GM18870 (cell line): Measurements from ENCODE around the gene HOXB8.

Experiments
- ATAC-seq: cut with Tn5 transposase; IDR thresholded peaks from one replicate; pipeline ENCODE4 v1.9.1; 2021; ENCODE audit warnings: moderate library complexity; ENCODE audit not compliant: unreplicated experiment

Gene HOXB8

DNA sequence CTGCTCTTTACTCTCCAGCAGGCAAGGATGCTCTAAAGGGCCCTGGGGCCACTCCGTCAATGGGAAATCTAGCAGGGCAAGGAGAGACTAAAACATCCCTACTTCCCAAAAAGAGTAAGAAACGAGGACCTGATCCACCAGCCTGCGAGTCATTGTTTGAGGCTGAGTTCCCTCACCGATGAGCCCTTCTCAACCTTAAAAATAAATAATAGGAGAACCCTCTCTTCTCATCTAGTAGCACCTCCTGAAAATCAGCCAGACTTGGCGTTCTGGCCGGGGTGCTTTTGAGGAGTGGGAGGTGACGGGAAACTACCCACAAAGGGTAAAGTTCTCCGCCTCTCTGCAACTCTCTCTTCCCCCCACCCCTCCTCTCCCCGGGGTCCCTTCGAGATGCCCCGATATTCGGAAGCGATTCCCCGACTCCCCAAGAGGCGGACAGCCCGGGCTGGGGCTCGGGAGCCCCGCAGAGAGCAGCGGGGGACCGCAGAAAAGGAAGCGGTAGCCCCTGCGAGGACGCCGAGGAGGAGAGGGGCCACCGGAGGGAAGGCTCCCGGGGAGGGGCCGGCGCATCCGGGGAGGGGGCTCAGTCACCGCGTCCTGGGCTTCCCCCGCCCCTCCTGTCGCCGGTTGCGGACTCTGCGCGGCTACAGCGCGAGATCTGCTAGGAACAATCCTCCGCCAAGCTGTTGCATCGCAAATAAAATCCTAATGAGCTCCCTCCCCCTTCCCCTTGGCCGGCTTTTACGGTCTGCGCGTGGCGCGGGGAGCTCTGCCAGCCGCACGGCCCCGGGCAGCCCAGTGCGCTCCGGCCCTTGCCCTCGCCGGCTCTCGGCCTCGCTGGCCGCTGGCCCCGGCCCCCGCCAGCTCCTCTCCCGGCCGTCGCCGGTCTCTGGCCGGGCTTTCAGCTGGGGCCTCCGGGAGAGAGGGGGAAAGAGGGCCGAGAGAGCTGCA, 9.7 kb upstream of the HOXB8 start:
- ATAC-seq, result no peak

DNA sequence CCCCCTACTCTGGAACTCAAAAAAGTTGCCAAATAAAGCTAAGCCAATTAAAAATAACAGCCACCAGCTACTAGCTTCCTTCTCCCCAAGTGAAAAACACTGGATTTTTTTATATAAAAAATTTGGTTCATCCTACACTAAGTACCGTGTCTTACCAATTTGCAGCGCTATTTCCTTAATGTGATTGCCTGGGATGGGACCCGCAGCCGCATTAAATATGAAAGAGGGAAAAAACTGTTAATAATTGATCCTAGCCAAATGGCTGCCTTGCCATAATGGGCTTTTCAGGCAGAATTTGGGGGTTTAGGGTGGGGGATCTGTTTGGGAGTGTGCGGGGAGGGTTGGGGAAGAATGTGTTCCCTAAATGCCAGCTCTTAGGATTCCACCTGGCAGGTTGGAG, 9.0 kb upstream of the HOXB8 start:
- ATAC-seq, result no peak

DNA sequence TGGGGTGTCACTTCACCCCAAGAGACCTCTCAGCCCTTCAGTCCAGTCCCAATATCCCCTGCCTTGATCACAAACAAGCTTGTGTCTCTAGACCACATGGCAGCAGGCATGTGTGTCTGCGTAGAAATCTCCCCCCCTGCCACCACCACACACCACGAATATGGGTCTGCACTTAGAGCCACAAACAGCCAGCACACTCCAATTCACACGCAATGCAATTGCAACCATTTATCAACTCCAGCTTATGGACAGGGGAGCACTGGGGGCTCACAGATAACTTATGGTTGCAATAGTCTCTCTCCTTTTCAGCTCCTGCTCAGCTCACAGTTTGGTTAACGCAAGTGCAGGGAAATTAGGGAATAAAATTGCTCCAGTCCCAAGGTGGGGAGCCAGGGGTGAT, 8.5 kb upstream of the HOXB8 start:
- ATAC-seq, result no peak

DNA sequence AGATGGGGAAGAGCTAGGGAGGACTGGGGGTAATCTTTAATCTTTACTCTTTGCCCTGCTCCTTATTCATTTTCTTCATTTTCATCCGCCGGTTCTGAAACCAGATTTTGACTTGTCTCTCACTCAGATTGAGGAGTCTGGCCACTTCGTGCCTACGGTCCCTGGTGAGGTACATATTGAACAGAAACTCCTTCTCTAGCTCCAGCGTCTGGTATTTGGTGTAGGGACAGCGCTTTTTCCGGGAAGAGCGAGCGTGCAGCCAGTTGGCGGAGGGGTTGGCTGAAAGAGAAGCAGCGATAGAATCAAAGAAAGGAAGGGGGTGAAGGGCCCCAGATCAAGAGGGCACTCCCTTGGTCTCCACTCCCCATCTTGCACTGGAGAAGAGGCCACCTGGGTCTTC, 7.8 kb upstream of the HOXB8 start:
- no peak for ATAC-seq

DNA sequence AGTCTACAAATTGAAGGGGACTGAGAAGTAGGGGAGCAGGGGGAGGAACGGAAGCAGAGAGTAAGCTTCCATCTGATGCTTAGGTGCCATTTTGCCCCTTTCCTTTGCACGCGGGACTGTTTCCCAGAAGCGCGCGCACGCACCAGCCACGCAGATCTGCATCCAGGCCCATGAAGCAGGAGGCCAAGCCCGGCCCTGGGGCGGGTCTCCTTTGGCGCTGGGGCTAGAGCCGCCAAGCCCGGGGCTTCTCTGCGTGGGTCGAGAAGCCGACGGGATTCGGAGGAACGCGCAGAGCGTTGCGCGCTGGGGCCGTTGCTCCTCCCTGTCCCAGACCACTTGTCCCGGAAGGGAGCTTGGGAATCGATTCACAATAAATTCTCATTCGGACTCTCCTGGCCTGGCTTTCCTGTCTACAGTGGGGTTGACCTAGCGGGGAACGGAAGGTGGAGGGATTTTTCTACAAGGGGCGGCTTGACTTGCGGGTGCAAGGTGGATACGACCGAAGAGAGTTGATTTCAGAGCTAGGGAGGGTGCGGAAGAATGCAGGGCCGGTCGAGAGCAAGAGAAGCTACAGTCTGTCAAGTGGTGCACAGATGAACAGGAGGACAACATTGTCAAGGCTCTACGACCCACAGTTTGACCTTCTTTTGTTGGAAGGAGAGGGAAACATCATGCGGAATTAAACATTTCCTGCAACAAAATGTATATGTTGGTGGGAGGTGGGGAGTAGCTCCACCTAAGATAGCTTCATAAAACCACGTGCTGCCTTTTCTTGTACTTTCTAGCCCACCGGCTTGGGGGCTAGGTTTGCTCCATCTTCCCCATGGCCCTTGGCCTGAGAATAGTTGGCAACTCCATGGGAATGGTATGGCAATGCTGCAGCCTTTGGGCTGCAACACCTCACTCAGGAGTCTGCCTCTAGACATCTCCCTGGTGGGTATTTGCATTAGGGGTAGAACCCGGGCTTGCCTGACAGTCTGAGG, 6.6 kb upstream of the HOXB8 start:
- ATAC-seq, result no peak

DNA sequence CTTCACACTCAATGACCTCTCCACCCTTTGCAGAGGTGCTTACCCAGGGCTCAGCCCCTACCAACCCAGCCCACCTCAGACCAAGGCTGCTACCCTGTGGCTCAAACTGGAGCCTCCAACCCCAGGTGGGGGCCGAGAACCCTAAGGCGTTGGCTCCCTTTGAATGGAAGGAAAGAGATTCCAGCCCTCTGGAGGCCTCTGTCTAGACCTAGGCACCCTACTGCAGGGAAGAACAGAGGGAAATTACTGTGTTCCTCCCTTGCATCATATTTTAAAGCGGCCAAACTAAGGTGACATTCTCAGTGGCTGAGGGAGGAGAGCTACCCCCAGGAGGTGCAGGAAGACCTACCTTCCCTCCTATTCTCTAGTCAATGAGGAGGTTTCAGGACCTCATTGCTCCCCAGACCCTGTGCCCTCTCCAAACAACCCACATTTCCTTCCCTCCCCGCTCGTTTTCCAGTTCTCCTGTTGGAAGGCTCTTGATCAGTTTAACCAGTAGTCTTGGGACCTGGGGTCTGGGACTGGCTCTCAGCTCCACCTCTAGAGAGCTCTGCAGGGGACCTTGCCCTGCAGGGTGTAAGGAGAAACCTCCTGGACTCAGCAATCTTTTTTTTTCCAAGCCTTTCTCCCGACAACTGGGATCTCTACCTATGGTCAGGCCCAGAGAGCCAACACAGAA, 5.5 kb upstream of the HOXB8 start:
- ATAC-seq, result no peak

DNA sequence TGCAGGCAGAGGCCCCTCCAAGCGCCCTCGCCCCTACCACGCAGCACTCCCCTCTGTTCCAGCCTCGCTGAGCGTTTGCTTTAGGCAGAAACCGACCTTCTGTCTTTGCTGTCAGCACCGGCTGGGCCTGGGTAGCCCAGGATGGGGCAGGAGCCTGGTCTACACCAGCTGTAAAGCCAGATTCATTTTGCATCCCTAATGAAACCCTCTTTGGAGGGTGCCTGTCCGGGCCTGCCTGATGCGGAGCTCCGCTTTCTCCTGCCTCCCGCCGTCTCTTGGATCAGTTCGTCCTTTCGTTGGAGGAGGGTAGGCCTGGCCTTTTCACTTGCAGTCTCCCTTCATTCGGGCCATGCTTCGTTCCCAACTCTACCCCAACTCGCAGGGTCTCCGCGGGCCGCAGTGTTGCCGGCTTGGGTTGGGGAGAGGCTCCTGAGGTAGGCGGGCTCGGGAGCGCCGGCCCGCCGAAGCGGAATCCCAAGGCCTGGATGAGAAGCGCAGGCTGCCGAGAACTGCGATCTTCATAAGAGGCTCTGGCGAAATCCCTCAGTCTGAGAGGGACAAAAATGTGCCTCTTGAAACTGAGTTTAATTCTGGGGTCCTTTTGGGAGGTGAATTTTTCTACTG, 4.8 kb upstream of the HOXB8 start:
- no peak for ATAC-seq

DNA sequence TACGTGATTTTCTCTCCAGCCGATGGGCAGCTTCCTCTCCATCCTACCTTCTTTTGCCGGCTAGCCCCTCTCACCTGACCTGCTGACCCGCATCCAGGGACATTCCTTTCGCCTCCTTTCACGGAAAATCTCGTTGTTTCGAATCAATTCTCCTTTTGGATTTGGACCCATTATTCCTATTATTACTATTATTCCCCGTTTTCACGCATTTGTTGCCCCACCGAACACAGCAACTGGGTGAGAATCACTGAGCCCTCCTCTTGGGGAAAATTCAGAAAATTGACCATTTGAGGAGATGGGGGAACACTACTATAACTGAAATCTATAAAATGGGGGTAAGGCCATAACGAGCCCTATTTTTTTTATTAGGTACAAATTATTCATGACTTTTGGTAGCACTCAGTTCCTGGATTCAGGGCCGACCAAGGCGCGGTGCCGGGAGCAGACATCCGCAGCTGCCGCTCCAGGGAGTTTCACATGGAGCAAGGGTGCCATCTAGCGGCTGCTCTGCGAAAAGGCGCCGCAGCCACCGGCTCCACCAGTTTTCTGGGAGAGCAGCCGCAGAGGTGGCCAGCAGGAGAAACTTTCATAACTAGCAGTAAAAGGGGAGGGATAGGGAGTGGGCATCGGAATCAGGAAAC, 3.3 kb upstream of the HOXB8 start:
- no peak for ATAC-seq

DNA sequence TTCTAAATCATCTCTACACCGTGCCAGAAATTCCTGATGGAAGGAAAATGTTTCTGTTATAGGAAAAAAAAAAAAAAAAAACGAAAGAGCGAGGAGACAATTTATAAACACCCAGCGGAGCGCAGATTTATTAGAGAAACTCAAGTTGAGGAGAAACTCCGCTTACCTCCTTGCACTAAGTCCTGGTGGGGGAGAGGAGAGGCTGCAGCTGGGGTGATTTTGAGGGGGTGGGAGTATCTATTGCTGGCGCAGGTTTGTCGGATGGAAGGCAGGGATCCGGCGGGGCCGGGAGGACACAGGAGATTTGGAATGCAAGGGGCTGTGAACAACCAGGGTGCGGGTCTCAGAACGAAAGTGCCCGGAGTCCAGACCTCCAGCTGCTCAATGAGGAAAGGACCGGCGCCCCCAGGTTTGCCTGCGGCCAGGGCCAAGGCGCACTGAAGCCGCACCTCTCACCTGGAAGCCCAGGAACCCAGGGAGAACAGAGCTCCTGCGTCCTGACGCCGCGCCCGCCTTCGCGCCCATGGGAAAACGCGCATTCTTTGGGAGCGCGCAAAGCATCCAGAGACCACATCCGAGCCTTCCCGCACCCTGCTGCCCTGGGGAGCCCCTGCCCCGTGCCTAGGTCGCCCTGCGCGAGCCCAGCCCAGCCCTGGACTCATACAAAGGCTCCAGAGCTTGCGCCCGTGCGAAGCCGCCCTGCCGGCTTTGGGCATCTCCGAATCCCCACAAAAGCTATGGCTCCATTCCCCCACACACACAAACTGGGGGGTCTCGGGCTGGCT, 2.6 kb upstream of the HOXB8 start:
- no peak for ATAC-seq

DNA sequence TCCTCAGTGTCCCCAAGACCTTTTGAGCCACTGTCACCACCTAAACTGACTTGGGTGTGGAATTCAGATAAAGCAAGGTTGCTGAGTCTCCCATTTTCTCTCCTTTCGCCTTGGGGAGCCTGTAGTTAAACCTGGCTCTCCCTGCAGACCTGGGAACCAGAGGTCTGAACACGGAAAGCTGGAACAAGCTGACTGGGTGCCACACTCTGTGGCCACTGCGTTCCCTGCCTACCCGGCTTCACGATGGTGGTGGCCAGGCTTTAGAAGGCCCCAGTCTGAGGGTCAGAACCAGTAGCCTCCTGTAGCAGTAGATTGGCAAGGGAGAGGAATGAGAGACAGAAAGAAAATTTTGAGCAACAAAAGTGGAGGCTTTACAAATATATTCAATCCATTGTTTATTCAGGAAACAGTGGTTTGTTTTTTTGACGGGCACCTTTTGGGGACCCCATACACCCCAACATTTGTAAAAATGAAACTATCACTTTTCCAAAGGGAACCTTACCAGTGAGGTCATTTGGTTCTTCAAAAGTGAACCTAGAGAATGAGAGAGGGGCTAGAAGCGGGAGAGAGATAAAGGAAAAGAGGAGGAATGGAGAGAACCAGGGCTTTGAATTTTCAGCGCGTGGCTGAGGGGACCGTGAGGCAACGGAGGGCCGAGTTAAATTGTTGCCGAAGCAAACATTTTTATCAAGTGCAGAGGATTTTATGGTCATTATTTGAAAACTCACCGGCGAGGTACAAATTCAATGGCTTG, 1.8 kb upstream of the HOXB8 start:
- no peak for ATAC-seq

DNA sequence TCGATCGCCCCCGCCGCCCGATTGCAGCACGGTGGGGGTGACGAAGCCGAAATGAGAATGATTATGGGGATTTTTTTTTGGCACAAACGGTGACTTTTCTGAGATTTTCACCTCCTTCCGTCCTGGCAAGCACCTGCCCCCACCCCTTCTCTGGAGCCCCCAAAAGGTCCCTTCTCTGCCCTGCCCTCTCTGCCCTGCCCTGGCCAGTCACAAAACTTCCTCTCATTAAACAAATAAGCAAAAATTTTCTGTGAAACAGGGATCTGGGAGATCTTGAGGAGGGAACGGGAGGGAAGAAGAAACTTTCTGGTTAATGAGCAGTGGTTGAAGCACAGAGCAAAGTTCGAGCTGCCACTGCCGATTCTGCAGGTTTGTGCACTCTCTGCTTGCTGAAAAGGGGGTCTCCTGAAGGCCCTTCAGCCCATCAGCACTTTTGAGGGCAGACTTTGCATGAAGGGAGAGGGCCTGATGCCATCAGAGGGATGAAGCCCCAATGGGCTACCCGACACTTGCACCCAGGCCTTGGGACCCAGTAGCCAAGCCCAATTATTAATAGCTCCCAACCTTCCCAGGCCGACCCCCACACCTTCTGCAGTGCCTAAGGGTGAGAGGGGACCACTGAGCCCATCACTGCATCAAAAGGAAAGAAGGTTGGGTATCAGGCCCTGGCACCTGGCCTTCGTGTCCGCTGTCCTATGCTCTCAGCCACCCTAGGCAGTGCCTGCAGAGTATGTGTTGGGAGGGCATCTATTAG, 1.0 kb upstream of the HOXB8 start:
- no peak for ATAC-seq

DNA sequence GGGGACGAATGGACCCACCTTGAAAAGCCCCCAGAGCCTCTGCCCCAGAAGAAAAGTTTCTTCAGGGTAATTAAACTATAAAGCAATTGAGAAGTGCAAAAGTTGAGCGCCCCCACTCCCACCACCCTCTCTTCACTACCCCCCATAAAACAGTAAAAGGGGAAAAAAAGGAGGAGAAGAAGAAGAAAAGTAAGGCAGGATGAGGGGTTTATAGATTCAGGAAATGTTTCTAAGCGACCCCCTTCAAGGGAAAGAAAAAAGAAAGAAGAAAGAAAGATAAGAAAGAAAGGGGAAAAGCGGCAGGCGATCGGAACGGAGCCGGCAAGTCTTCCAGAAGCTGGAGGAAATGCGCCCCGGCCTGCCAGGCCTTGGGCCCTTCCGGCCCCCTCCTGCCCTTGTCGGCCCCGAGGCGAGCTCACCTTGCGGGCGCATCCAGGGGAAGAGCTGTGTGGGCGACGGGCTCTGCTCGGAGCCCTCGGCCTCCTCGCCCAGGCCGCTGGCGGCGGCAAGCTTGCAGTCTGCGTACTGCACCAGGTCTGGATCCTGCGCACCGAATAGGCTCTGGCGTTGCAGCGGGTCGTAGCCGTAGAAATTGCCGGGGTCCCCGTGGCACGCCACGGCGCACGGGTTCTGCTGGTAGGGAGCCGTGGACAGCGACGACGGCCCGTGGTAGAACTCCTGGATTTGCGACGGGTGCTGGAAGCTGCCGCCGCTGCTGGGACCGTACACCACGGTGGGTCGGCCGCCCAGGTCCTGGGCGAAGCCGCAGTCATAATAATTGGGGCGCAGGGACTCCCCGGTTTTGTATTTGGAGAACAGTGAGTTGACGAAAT, 1.0 kb downstream of the HOXB8 start:
- ATAC-seq, result no peak

DNA sequence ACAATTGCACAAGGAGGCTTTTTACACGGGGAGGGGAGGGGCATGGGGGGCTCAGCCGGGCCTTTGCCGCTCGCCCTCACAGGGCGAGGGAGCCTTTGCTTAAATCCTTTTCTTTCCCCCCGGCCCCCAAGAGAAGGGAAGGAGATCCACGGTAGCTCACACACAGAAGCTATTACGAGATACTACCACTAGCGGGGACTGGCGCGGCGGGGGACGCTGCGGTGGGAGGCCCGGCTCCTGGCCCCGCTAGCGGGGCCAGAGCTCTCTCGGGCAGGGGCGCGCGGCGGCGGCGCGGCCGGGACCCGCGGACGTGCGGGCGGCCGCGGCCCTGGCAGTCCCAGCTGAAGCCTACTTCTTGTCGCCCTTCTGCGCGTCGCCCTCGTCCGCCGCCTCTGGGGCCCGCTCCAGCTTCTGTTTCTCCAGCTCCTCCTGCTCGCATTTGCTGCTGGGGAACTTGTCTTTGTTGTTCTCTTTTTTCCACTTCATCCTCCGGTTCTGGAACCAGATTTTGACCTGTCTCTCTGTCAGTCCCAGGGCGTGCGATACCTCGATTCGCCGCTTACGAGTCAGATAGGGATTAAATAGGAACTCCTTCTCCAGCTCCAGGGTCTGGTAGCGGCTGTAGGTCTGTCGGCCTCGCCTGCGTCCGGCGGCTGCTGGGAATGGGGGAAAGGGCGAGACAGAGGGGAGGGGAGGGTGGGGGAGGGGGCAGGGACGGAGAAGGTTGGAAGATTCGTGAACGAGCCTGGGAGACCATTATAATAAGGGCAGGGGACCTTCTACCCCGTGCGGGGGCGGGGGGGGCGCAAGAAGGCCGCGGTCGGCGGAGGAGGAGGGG, 2.0 kb downstream of the HOXB8 start:
- ATAC-seq, result no peak

DNA sequence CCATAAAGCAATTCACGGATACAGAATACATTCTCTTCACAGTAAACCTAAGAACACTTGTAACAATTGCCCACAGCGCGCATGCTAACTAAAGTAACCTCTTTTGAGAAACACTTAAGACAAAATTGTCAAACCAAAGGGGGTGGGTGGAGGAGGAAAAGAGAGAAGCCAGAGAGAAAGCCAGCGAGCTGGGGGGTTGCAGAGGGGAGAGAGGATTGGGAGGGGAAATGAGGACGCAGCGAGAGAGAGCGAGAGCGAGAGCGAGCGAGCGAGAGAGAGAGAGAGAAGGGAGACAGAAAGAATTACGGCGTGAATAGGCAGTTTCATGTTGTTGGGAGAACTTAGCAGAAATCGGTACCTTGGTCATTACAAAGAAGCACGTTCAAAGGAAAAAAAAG, 2.6 kb downstream of the HOXB8 start:
- no peak for ATAC-seq

DNA sequence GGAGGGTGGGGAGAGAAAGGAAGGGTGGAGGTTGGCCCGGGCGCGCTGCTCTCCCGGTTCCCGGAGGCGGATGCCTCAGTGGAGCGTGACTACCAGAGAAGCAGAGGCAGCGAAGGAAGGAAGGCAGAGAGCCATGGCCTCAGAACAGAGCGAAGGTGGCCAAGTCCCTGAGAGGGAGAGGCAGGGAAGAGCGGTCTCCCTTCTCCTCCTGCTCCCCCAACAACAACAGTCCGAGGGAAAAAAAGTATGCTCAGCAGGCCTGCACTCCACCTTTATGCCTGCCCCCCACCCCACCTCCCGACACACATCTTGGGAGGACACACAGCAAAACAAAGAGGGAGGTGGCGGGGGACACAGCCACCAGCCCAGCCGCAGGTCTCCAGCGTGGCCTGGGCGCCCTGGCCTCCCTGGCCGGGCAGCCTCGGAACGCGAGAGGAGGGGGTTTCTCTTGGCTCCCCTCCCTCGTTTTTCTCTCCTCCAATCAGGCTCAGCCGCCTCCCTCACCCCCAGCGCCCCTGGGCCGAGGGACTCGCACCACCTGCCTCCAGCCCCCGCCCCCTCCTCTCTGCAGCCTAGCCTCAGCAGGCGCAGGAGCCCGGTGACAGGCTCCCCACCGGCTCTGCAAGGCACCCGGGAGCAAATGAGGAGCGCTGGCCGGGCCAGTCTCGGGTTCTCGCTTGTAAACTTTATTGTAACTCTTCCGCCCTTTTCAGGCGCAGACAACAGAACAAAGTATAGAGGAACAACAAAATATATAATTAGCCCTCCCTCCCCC, 3.2 kb downstream of the HOXB8 start:
- no peak for ATAC-seq

DNA sequence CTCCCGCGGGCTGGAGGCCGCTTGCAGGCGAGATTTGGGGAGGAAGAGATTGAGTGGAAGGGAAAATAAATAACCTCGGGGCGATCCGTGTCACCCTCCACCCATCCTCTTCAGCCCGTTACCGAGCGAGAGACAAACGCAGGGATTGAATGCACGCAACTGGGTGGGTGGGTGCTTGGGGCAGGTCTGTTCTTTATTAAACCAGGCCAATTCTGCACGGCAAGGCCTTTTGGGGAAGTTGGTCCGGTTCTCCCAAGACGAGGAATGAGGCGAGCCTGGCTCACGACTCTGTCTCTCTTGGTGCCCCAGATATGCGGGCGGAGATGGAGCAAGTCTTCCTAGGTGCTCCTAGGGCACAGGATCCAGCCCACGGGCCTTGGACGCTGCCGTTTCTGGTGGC, 3.9 kb downstream of the HOXB8 start:
- no peak for ATAC-seq
